ENCODE data around the gene TWSG1.

- TF ChIP-seq POLR2A (IDR thresholded peaks at IDR 0.05) (no peak), CTCF (IDR thresholded peaks at IDR 0.05) (no peak)
These were observed 52.3 kb downstream of the TWSG1 start for GRCh38 chr18:9386879-9387278.

Measured in adrenal gland (tissue), 5 donors.